GM12891 (cell line): Measurements from ENCODE around the gene CPNE5.

Experiments used
- DNase-seq: peaks from one replicate; pipeline ENCODE4 v3.0.0; 2011; ENCODE audit warnings: low spot score; ENCODE audit not compliant: insufficient read length
- FAIRE-seq: peaks from 2 replicates; lab custom pipeline; 2011; peaks lifted over from hg19 to GRCh38; lab: Jason Lieb, UNC
- PAX5 ChIP-seq: IDR thresholded peaks from 2 replicates; pipeline ENCODE4 v1.6.1; 2011; ENCODE audit warnings: low read length, moderate library complexity, mild to moderate bottlenecking; ENCODE audit not compliant: insufficient read depth, severe bottlenecking
- POLR2A ChIP-seq: IDR thresholded peaks from 2 replicates; pipeline ENCODE4 v1.6.1; 2011; ENCODE audit warnings: low read depth, low read length, control low read depth
- POLR2AphosphoS5 ChIP-seq: IDR thresholded peaks from 2 replicates; pipeline ENCODE4 v1.6.1; 2011; ENCODE audit warnings: low read depth, low read length, control low read depth
- POU2F2 ChIP-seq: IDR thresholded peaks from 2 replicates; pipeline ENCODE4 v1.6.1; 2011; ENCODE audit warnings: low read depth, mild to moderate bottlenecking, control low read depth, low read length, moderate library complexity
- SPI1 ChIP-seq: IDR thresholded peaks from 2 replicates; pipeline ENCODE4 v1.6.1; 2011; ENCODE audit warnings: low read depth, low read length, control low read depth
- TAF1 ChIP-seq: IDR thresholded peaks from 2 replicates; pipeline ENCODE4 v1.6.1; 2011; ENCODE audit warnings: low read depth, low read length, control low read depth

The CPNE5 gene

GRCh38 chr6:36697481-36697903 lies 141.8 kb downstream of the CPNE5 start, which contains the start of gene RAB44:
Gene RAB44 (plus strand): TSS chr6:36697826. CDS start chr6:36704236, 6,410 bp downstream.
- no peak for TF ChIP-seq PAX5
- no peak for FAIRE-seq
- DNase-seq, result no peak

GRCh38 chr6:36695414-36695813 lies 143.8 kb downstream of the CPNE5 start:
- DNase-seq (no peak), FAIRE-seq (peak; percentile 35)
- TF ChIP-seq POLR2AphosphoS5 (no peak), SPI1 (no peak), TAF1 (no peak), POU2F2 (no peak), PAX5 (no peak), POLR2A (no peak)

GRCh38 chr6:36694616-36695015 lies 144.6 kb downstream of the CPNE5 start:
- no peak for TF ChIP-seq POLR2AphosphoS5
- no peak for TF ChIP-seq PAX5
- no peak for TF ChIP-seq POU2F2
- TF ChIP-seq POLR2A, result no peak
- TF ChIP-seq TAF1, result no peak
- no peak for TF ChIP-seq SPI1
- no peak for DNase-seq
- FAIRE-seq, result no peak

DNA sequence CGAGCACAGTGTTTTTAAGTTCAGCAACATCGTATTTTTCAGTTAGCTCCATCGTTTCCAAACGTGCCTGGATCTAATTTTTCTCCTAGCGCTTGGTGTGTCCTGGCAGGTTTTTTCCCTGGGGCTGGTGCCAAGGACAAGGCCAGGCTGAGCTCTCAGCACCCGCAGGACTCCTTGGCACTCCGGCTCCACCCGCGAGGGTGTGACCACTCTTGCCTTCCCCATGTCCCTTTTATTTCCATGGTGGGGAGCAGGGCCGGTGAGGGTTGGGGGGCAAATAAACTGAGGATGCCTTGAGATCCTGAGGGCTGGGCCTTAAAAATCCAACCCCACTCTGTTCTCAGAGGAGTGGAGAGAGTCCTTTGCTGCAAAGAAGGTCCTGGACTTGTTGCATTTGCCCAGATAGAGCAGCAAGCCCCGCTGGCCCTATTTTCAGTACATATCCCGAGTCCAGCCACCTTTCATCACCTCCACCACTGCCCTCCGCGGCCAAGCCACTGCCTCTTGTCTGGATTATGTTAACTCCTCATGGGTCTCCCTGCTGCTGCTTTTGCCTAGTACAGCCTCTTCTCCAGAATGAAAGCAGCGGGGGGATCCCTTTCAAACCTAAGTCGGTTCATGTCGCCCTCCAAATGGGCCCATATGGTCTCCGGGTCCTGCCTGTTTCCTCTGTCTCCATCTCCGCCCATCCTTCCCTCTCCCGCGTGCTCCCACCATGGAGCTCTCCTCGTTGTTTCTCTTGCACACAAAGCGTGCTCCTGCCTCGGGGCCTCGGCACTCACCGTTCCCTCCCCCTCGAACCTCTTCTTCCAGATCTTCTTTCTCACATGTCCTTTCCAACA lies 146.2 kb downstream of the CPNE5 start:
- FAIRE-seq, result no peak
- DNase-seq, result no peak

DNA sequence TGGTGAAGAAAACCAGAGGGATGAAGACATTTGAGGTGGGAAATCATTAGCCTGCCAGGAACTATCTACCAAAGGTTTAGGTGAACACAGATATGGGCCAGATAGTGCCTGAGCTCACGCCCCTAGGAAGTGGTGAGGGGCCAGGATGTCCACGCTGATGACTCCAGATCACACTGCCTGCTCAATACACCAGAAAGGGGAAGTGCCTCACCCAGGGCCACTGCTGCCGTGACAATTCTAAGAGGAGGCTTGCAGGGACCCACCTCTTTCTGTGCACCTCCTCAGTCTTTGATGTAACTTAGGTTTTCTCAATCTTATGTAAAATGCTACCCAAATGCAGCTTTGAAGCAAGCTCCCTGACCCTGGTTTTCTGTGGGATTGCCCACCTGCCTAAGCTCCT lies 147.0 kb downstream of the CPNE5 start:
- DNase-seq (peak; percentile 64), FAIRE-seq (peak; percentile 91)
- no peak for TF ChIP-seq POU2F2
- peak; percentile 100 for TF ChIP-seq SPI1

More for the DNA sequence above, 146.2 kb downstream of the CPNE5 start:
- TF ChIP-seq SPI1, result no peak
- no peak for TF ChIP-seq POLR2AphosphoS5
- TF ChIP-seq POLR2A, result no peak
- TF ChIP-seq TAF1, result no peak
- TF ChIP-seq PAX5, result no peak
- TF ChIP-seq POU2F2, result no peak

DNA sequence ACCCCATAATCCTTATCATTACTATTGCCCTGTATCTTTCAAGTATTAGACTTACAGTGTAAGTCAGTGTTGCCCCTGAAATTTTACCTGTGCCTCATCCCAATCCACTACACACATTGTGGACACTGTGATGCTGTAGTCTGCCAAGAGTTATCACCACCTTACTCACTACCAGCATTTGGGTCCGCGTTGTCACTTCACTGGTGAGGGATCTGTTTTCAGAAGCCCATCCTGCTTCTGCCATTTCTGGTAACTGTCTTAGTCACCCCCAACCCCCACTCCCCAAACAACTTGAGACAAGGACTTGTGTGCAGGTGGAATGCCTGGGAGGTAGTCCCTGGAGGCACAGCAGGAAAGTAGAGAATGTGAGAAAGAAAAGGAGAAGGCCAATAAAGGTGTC lies 147.6 kb downstream of the CPNE5 start:
- no peak for TF ChIP-seq POLR2AphosphoS5
- TF ChIP-seq SPI1, result no peak
- no peak for TF ChIP-seq TAF1
- TF ChIP-seq POU2F2, result no peak
- TF ChIP-seq PAX5, result no peak
- TF ChIP-seq POLR2A, result no peak
- DNase-seq (no peak), FAIRE-seq (peak; percentile 31)

DNA sequence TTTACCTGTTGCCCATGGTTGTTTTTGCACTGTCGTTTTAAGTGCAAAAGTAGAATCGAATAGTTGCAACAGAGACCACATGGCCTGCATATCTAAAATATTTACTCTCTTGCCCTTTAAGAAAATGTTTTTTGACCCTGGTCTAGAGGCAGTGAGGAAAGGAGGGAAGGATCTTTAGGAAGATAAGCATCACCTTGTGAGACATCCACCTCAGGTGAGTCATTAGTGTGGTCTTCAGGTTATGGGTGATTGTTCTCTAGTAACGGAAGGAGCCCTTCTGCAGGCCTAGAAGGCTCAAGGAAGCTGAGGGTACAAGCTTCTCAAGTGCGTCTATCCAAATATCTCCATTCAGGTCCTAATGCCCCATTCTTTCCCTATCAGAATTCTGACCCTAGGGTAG lies 148.2 kb downstream of the CPNE5 start:
- FAIRE-seq (no peak), DNase-seq (no peak)
- TF ChIP-seq PAX5 (no peak), POU2F2 (no peak), POLR2A (no peak)
